SKM-1 (cell line): ENCODE results near the gene AAK1.

ENCODE experiments used
- DNase-seq: peaks from one replicate; lab custom pipeline; 2025; ENCODE audit not compliant: unreplicated experiment; lab: John Stamatoyannopoulos, UW

Gene AAK1

GRCh38 chr2:69499242-69499641, 144.3 kb downstream of the AAK1 start:
- peak; percentile 22 for DNase-seq

- DNase-seq, result no peak
These were observed 147.7 kb downstream of the AAK1 start for GRCh38 chr2:69495861-69496260.

GRCh38 chr2:69495008-69495407, 148.5 kb downstream of the AAK1 start:
- DNase-seq, result no peak

- DNase-seq, result no peak
These were observed 149.4 kb downstream of the AAK1 start for GRCh38 chr2:69494126-69494525.

- no peak for DNase-seq
These were observed 150.3 kb downstream of the AAK1 start for GRCh38 chr2:69493268-69493667.

GRCh38 chr2:69491864-69492263, 151.7 kb downstream of the AAK1 start:
- DNase-seq, result no peak

- no peak for DNase-seq
These were observed 153.1 kb downstream of the AAK1 start for GRCh38 chr2:69490486-69490885.

- no peak for DNase-seq
These were observed 153.7 kb downstream of the AAK1 start for GRCh38 chr2:69489793-69490192.

- no peak for DNase-seq
These were observed 159.8 kb downstream of the AAK1 start for GRCh38 chr2:69483696-69484095.

GRCh38 chr2:69483024-69483423, 160.5 kb downstream of the AAK1 start:
- no peak for DNase-seq

- no peak for DNase-seq
These were observed 161.1 kb downstream of the AAK1 start for GRCh38 chr2:69482471-69482870.

- no peak for DNase-seq
These were observed 162.1 kb downstream of the AAK1 start for GRCh38 chr2:69481421-69481820.

GRCh38 chr2:69477627-69478026, 165.9 kb downstream of the AAK1 start:
- DNase-seq, result no peak

GRCh38 chr2:69474688-69475087, 168.9 kb downstream of the AAK1 start:
- no peak for DNase-seq

GRCh38 chr2:69471793-69472192, 171.7 kb downstream of the AAK1 start:
- DNase-seq, result no peak

GRCh38 chr2:69470911-69471310, 172.6 kb downstream of the AAK1 start:
- DNase-seq, result no peak

GRCh38 chr2:69469784-69470183, 173.8 kb downstream of the AAK1 start:
- DNase-seq, result no peak

GRCh38 chr2:69469375-69469774, 174.2 kb downstream of the AAK1 start:
- no peak for DNase-seq

GRCh38 chr2:69466728-69467127, 176.8 kb downstream of the AAK1 start:
- no peak for DNase-seq

- DNase-seq, result no peak
These were observed 177.8 kb downstream of the AAK1 start for GRCh38 chr2:69465513-69466456.

- DNase-seq, result no peak
These were observed 179.0 kb downstream of the AAK1 start for GRCh38 chr2:69464575-69464974.

GRCh38 chr2:69462780-69463179, 180.8 kb downstream of the AAK1 start:
- DNase-seq, result no peak

GRCh38 chr2:69461404-69461803, 182.1 kb downstream of the AAK1 start:
- no peak for DNase-seq
